ENCODE results near the gene GNG5. TPM values are rescaled to one million over a fixed set of nuclear protein-coding genes. Genes with fewer than 3 reads are reported as not detected.
"Not testable (repeated sequence)": the region's sequence is repeated elsewhere in the genome, so short reads cannot be mapped to it uniquely, and the experiment has no call there.

Gene GNG5
- total RNA-seq, 1 experiment from 2014 or later: 108 TPM

- TF ChIP-seq USF2 (CRISPR knock-in tag; IDR thresholded peaks at IDR 0.05) (no peak), GRHL2 (CRISPR knock-in tag; IDR thresholded peaks at IDR 0.05; ENCODE audit: insufficient replicate concordance, severe bottlenecking) (no peak)
Observed at GRCh38 chr1:84450910-84451309, 55.5 kb downstream of the GNG5 start (continued).

GRCh38 chr1:84448704-84449103, 57.7 kb downstream of the GNG5 start:
- DNase-seq (ENCODE audit: low spot score); H3K4me1 Mint-ChIP-seq; H3K4me3 Mint-ChIP-seq; H3K27me3 Mint-ChIP-seq (ENCODE audit: low read depth); POLR2A ChIA-PET; H3K36me3 Mint-ChIP-seq; ATAC-seq; H3K27ac Mint-ChIP-seq; CTCF ChIA-PET: not testable (repeated sequence)
- H3K9me3 Mint-ChIP-seq: peaks cover 15% of the 10 kb centered on the region

Other genes with a start within 250 kb of the GNG5 start
- 1.8 to 2.9 TPM (median 2.3 TPM) in 3 replicates for gene SAMD13, start 204.9 kb downstream of the GNG5 start, total RNA-seq (2021)
- 0.15 to 0.23 TPM in 2 of 3 replicates, not detected in the other for gene DNASE2B, start 108.1 kb downstream of the GNG5 start, total RNA-seq (2021)
- 30.3 to 33.8 TPM (median 31.7 TPM) in 3 replicates for gene RPF1, start 27.3 kb downstream of the GNG5 start, total RNA-seq (2021)
- 0.85 to 0.92 TPM in 2 of 3 replicates, not detected in the other for gene SPATA1, start 195 bp downstream of the GNG5 start, total RNA-seq (2021)
- 8.8 to 10.1 TPM (median 9.3 TPM) in 3 replicates for gene CTBS, start 67.9 kb upstream of the GNG5 start, total RNA-seq (2021)
- 17.5 to 21.7 TPM (median 20.8 TPM) in 3 replicates for gene SSX2IP, start 183.9 kb upstream of the GNG5 start, total RNA-seq (2021)